ENCODE data around the gene LINS1.

Gene LINS1

GRCh38 chr15:100566850-100567628, 34.9 kb downstream of the LINS1 start:
- no peak for DNase-seq (ENCODE audit: extremely low read depth, insufficient read length)
- H3K4me3 ChIP-seq (replicated peaks; ENCODE audit: low read depth, low read length): no peak overlapping the region
- no peaks in the 10 kb centered on the region for H3K27me3 ChIP-seq (replicated peaks; ENCODE audit: control insufficient read depth, insufficient read depth, low read length)
- peaks cover 4% of the 10 kb centered on the region for H3K36me3 ChIP-seq (ENCODE audit: control insufficient read depth, insufficient read depth, low read length)
- no peak for TF ChIP-seq CTCF (IDR thresholded peaks at IDR 0.05; ENCODE audit: insufficient read depth, low read length, poor library complexity, severe bottlenecking)

GRCh38 chr15:100565591-100565990, 36.4 kb downstream of the LINS1 start:
- TF ChIP-seq CTCF (IDR thresholded peaks at IDR 0.05; ENCODE audit: insufficient read depth, low read length, poor library complexity, severe bottlenecking): no peak
- H3K27me3 ChIP-seq (replicated peaks; ENCODE audit: control insufficient read depth, insufficient read depth, low read length): no peaks in the 10 kb centered on the region
- no peak for DNase-seq (ENCODE audit: extremely low read depth, insufficient read length)
- peaks cover 4% of the 10 kb centered on the region for H3K36me3 ChIP-seq (ENCODE audit: control insufficient read depth, insufficient read depth, low read length)
- no peak overlapping the region for H3K4me3 ChIP-seq (replicated peaks; ENCODE audit: low read depth, low read length)

- no peaks in the 10 kb centered on the region for H3K27me3 ChIP-seq (replicated peaks; ENCODE audit: control insufficient read depth, insufficient read depth, low read length)
- H3K36me3 ChIP-seq (ENCODE audit: control insufficient read depth, insufficient read depth, low read length): no peaks in the 10 kb centered on the region
- H3K4me3 ChIP-seq (replicated peaks; ENCODE audit: low read depth, low read length): no peak overlapping the region
- TF ChIP-seq CTCF (IDR thresholded peaks at IDR 0.05; ENCODE audit: insufficient read depth, low read length, poor library complexity, severe bottlenecking): no peak
- DNase-seq (ENCODE audit: extremely low read depth, insufficient read length): no peak
Measured at GRCh38 chr15:100560323-100560722, 41.7 kb downstream of the LINS1 start.

- H3K27me3 ChIP-seq (replicated peaks; ENCODE audit: control insufficient read depth, insufficient read depth, low read length): no peaks in the 10 kb centered on the region
- no peak overlapping the region for H3K4me3 ChIP-seq (replicated peaks; ENCODE audit: low read depth, low read length)
- no peaks in the 10 kb centered on the region for H3K36me3 ChIP-seq (ENCODE audit: control insufficient read depth, insufficient read depth, low read length)
- no peak for TF ChIP-seq CTCF (IDR thresholded peaks at IDR 0.05; ENCODE audit: insufficient read depth, low read length, poor library complexity, severe bottlenecking)
- DNase-seq (ENCODE audit: extremely low read depth, insufficient read length): no peak
Measured at GRCh38 chr15:100559330-100559729, 42.7 kb downstream of the LINS1 start.

- TF ChIP-seq CTCF (IDR thresholded peaks at IDR 0.05; ENCODE audit: insufficient read depth, low read length, poor library complexity, severe bottlenecking): no peak
- DNase-seq (ENCODE audit: extremely low read depth, insufficient read length): no peak
- no peaks in the 10 kb centered on the region for H3K36me3 ChIP-seq (ENCODE audit: control insufficient read depth, insufficient read depth, low read length)
- H3K4me3 ChIP-seq (replicated peaks; ENCODE audit: low read depth, low read length): no peak overlapping the region
- no peaks in the 10 kb centered on the region for H3K27me3 ChIP-seq (replicated peaks; ENCODE audit: control insufficient read depth, insufficient read depth, low read length)
Measured at GRCh38 chr15:100558771-100559254, 43.2 kb downstream of the LINS1 start.
